Ishikawa (cell line): ENCODE measurements around the gene TAGLN2.

Experiments
- CEBPB ChIP-seq: IDR thresholded peaks from 2 replicates; pipeline ENCODE4 v1.6.1; 2012
- CREB1 ChIP-seq: IDR thresholded peaks from 2 replicates; pipeline ENCODE4 v1.6.1; 2012; ENCODE audit warnings: low read depth
- EGR1 ChIP-seq: IDR thresholded peaks from 2 replicates; pipeline ENCODE4 v1.6.1; 2012
- EP300 ChIP-seq: IDR thresholded peaks from 2 replicates; pipeline ENCODE4 v1.6.1; 2012; ENCODE audit warnings: borderline replicate concordance
- MAX ChIP-seq: IDR thresholded peaks from 2 replicates; pipeline ENCODE4 v1.6.1; 2012
- RAD21 ChIP-seq: IDR thresholded peaks from 2 replicates; pipeline ENCODE4 v1.6.1; 2012; ENCODE audit warnings: low read depth
- REST ChIP-seq: IDR thresholded peaks from 2 replicates; pipeline ENCODE4 v1.6.1; 2012; ENCODE audit warnings: low read depth, mild to moderate bottlenecking
- TAF1 ChIP-seq: IDR thresholded peaks from 2 replicates; pipeline ENCODE4 v1.6.1; 2012; ENCODE audit warnings: low read depth, mild to moderate bottlenecking
- TEAD4 ChIP-seq: IDR thresholded peaks from 2 replicates; pipeline ENCODE4 v1.6.1; 2012
- YY1 ChIP-seq: IDR thresholded peaks from 2 replicates; pipeline ENCODE4 v1.6.1; 2012; ENCODE audit warnings: low read depth
- ZBTB7A ChIP-seq: IDR thresholded peaks from 2 replicates; pipeline ENCODE4 v1.6.1; 2012; ENCODE audit warnings: low read depth

- no peak for TF ChIP-seq TEAD4
- TF ChIP-seq TAF1, result no peak
- TF ChIP-seq EP300, result no peak
- TF ChIP-seq REST, result no peak
- TF ChIP-seq CEBPB, result no peak
- TF ChIP-seq CREB1, result no peak
- TF ChIP-seq MAX, result no peak
- no peak for TF ChIP-seq RAD21
- TF ChIP-seq ZBTB7A, result no peak
- no peak for TF ChIP-seq EGR1
- TF ChIP-seq YY1, result no peak
Measured at GRCh38 chr1:159918352-159919200, 6.7 kb downstream of the TAGLN2 start.
